Measurements from ENCODE around the gene ACTL10.
"Not testable (repeated sequence)": the region's sequence is repeated elsewhere in the genome, so short reads cannot be mapped to it uniquely, and the experiment has no call there.

GRCh38 chr20:33631910-33632309, 34.8 kb upstream of the ACTL10 start:
- TF ChIP-seq EP300, CTCF (IDR thresholded peaks at IDR 0.05): not testable (repeated sequence)
